Activated T-helper 1 cell treated with Interleukin-2 at 50 U/mL for 16 hours (primary cell): ENCODE results near the gene SIK3.
"Not testable (repeated sequence)": the region's sequence is repeated elsewhere in the genome, so short reads cannot be mapped to it uniquely, and the experiment has no call there.

Experiments
- DNase-seq: peaks from one replicate; pipeline ENCODE4 v3.0.0-alpha.2; 2020; ENCODE audit warnings: low read depth

Gene SIK3

DNA sequence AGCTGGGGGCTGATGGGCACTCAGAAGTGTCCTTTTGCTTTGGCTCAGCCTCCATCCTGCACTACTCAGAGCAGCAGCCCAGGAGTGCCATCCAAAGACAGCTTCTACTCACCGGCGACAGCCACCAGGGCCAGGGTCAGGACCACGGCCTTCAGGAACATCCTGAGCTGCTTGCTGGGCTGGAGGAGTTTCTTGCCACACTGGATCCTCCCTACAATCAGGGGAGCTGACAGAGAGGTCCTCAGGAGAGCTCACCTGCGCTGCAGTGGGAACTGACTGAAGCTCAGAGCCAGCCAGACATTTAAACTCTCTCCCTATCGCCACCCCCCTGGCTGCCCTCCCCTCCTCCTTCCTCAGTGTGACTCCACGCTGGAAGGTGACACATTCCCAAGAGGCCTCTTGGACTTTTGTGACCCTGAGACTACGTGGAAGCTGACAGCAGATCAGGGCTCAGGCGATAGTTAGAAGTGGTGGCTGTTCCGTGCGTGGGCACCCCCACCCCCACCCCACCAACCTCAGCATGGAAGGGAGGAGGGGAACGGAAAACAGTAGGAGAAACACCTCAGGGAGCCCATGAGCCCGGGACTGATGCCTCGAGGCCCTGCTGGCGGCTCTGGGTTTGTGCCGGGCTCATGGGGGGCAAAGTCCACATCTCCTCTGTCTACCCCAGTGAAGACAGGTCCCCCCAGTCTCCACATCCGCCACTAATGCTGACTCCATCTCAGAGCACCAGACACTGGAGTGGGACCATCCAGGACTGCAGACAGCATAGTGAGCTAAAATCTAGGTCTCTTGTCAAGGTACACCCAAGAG, 275.0 kb downstream of the SIK3 start, which contains the start of gene APOA4:
TSS of gene APOA4 (minus strand) at position 274 of the 813 bp plus-strand sequence. CDS start at position 161, 113 bp downstream.
- no peak for DNase-seq

DNA sequence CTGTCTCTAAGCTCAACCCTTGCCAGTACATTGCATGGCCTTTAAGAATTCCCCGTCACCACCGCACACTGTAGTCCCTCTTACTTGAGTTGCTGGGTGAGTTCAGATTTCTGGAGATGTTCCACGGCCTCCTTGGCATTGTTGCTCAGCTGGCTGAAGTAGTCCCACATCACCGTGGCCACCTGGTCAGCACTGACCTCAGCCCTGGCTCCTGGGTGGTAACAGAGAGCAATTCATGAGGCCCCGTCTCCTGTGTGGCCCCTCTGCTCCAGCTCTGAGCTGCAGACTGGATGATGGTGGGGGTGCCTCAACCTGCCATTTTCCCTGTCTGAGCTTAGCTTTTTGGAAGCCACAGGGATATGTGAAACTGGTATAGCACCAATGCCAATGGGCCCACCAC, 275.7 kb downstream of the SIK3 start:
- DNase-seq = no peak

GRCh38 chr11:116821050-116821918, 276.9 kb downstream of the SIK3 start:
- DNase-seq = no peak

- no peak for DNase-seq
Observed at GRCh38 chr11:116819049-116819448, 279.2 kb downstream of the SIK3 start.

GRCh38 chr11:116814502-116814901, 283.7 kb downstream of the SIK3 start:
- no peak for DNase-seq

- DNase-seq = no peak
Observed at GRCh38 chr11:116813781-116814471, 284.3 kb downstream of the SIK3 start.

DNA sequence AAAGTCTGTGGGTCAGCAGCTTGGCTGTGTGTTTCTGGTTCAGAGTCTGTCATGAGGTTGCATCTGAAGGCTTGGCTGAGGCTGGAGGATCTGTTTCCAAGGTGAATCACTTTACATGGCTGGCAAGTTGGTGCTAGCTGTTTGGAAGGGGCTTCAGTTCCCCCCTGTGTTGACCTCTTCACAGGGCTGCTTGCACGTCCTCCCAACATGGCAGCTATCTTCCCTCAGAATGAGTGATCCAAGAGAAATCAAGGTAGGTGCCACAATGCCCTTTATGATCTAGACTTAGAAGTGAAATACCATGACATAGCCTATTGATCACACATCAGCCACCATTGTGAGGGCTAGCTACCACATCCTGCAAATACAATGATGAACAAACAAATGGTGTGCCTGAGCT, 285.1 kb downstream of the SIK3 start:
- DNase-seq = no peak

DNA sequence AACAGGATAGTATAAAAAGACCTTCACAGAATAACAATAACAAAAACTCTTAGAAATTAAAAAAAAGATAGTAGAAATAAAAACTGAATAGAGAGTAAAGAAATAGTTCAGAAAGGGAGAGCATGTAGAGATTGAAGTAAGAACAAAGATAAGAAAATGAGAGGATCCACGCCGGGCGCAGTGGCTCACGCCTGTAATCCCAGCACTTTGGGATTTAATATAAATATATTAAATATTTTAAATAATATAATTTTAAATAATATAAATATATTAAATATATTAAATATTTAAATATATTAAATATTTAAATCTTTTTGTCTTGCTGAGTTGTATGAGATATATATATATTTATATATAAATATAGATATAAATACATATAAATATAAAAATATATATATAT, 286.1 kb downstream of the SIK3 start:
- no peak for DNase-seq

DNA sequence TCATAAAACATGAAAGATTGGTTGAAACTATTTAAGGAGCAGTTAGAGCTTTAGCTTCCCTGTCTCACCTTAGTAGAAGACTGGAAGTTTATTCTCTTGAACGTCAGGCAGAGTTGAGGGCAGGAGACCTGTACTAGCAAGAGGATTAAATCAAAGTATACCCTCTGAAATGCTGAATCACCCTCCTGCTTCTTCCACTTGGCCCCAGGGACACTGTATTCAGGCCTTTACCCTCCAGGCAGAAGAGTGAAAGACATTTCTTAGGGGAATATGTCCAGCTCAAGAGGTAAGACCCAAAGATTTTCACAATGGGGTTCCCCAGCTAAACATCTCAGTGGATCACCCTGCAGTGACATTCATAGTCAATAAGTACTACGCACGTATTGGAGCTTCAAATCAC, 287.0 kb downstream of the SIK3 start:
- DNase-seq = no peak

DNA sequence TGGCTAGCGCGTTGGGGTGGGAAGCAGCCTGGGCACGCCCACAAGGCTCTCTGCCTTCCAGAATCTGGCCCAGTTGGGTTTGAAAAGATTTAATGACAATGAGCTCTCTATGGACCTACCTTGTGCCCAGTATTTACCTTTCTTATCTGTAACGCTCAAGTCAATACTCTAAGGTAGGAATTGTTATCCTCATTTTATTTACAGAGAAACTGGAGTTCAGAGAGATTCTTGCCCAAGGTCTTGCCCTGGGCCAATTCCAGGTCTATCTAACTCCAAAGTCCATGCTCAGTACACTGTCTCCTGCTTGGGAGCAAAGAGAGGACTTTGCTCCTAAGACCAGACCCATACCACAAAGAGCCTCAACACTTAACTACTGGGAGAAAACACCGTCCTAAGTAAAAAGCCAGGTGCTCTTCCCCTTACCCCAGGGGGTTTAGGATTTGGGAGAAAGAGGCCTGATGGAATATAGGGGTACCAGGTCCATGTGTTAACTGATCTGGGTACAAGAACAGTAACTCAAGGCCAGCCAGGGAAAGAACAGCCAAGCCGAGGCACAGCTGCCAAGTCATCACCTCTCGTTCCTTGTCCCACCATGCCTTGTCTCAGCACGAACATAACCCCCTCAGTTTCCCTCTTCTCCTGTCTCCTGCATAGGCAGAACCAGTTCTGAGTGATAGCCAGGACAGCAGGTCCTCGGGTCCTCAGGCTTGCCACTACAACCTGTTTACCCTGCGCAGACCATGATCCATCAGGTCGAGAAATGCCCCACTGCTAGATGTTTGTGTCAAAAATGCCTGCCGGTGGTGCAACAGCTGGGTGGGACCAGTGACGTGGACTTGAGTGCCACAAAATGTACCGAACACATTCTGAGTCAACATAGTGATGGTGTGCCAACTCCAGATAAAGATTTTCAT, 289.7 kb downstream of the SIK3 start:
- no peak for DNase-seq

- no peak for DNase-seq
Observed at GRCh38 chr11:116807601-116808261, 290.5 kb downstream of the SIK3 start.

DNA sequence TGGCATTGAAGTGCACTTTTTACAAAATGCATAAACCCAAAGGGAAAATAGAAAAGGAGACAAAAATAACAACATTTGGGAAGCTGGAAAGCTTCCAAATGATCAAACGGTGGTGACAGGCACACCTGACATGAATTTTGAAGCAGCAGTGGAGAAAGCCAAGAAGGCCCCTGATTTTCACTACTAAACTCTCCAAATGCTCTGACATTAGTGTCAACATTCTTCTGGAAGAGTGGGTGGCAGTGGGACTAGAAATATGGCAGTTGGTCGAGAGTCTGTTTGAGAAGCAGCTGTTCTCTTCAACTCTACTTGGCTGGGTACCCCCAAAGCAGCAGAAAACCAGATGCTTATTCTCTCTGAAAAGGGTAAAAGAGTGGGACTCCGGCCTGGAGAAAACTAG, 294.2 kb downstream of the SIK3 start:
- DNase-seq = no peak

DNA sequence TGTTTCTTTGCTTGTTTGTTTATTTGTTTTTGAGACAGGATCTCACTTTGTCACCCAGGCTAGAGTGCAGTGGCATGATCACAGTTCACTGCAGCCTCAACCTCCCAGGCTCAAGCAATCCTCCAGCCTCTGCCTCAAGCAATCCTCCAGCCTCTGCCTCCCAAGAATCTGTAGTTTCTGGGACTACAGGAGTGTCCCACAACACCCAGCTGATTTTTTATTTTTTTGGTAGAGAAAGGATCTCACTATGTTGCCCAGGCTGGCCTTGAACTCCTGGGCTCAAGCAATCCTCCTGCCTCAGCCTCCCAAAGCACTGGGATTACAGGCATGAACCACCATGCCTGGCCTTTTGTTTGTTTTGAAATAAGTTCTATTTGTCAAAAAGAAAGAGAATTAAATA, 296.6 kb downstream of the SIK3 start:
- DNase-seq = not testable (repeated sequence)

DNA sequence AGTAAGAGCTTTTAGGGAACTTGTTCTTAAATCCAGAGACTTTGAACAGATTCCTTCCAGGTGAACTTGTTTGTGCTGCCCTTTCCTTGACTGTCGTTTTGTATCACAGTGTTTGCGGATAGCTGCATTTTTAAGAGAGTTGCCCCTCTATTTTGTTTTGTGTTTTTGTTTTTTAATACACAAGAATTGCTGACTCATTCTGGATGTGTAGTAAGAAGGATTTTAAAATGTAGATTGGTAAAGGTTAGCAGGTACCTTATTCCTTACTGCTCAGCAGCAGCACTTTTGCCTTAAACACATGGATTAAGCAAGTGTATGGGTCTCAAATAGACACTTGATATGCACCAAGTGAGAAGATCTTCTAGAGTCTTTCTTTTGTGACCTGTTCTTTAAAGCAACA, 297.6 kb downstream of the SIK3 start:
- DNase-seq = no peak

- no peak for DNase-seq
Observed at GRCh38 chr11:116798368-116798767, 299.9 kb downstream of the SIK3 start.

DNA sequence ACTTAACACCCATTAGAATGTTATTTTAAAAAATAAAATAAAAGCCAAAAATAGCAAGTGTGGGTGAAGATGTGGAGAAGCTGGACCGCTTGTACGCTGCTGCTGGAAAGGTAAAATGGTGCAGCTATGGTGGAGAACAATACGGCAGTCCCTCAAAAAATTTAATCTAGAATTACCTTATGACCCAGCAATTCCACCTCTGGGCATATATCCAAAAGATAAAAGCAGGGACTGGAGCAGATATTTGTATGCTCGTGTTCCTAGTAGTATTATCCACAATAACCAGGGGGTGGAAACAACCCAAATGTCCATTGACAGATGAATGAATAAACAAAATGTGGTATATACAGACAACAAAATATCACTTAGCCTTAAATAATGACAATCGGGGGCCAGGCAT, 300.4 kb downstream of the SIK3 start:
- DNase-seq = no peak

DNA sequence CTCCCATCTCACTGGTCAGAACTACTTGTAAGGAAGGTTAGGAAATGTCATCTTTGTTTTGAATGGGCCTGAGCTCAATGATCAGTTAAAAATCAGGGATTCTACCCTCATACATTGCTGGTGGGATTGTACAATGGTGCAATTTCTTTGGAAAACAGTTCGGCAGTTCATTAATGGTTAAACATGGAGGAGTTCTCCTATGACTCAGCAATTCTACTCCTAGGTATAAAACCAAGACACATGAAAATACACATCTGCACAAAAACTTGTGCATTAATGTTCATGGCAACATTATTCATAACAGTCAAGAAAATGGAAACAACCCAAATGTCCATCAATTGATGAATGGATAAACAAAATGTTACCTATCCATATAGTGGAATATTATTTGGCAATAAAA, 301.7 kb downstream of the SIK3 start:
- no peak for DNase-seq

GRCh38 chr11:116794851-116795250, 303.4 kb downstream of the SIK3 start:
- no peak for DNase-seq

- no peak for DNase-seq
Observed at GRCh38 chr11:116793772-116794097, 304.5 kb downstream of the SIK3 start.
